HEK293 (cell line): Measurements from ENCODE around the gene CSNK1A1L.

ENCODE experiments used
- CTCF ChIA-PET: fragments of 350-600 bp; formaldehyde crosslinking; extraction: SDS; loops from one replicate; lab custom pipeline; 2021; ENCODE audit warnings: antibody characterized with exemption; lab: Yijun Ruan, JAX
- POLR2A ChIA-PET: fragments of 300-600 bp; formaldehyde crosslinking; extraction: SDS; loops from one replicate; lab custom pipeline; 2020; ENCODE audit warnings: antibody characterized with exemption, inconsistent platforms; lab: Yijun Ruan, JAX
- H3K27ac ChIP-seq: fragments of 200-500 bp; sonication (Bioruptor generic); 2 replicates; pipeline ENCODE4 v1.5.1; 2014; ENCODE audit warnings: low read depth, low read length, control low read depth, inconsistent platforms; ENCODE audit errors: extremely low read depth
- H3K36me3 ChIP-seq, 2 experiments: fragments of 200-500 bp in 1 of 2; sonication (Bioruptor generic) in 1 of 2; 1 replicate in 1 of 2; 2 replicates in 1 of 2; pipeline ENCODE4 v1.5.1; 2014 to 2017; ENCODE audit warnings: inconsistent platforms in 2 of 2, low read length in 2 of 2; ENCODE audit not compliant: control insufficient read depth in 2 of 2, insufficient read depth in 1 of 2
- H3K4me1 ChIP-seq: fragments of 200-500 bp; sonication (Bioruptor generic); 2 replicates; pipeline ENCODE4 v1.5.1; 2014; ENCODE audit warnings: mild to moderate bottlenecking, low read length, inconsistent platforms; ENCODE audit not compliant: control insufficient read depth, insufficient read depth
- H3K4me3 ChIP-seq: 2 replicates; pipeline ENCODE4 v1.5.1; 2011; ENCODE audit warnings: low read depth, mild to moderate bottlenecking, control low read depth, low read length, moderate library complexity
- H3K9me3 ChIP-seq: fragments of 200-500 bp; sonication (Bioruptor generic); 2 replicates; pipeline ENCODE4 v1.5.1; 2014; ENCODE audit warnings: low read depth, low read length, inconsistent platforms; ENCODE audit not compliant: control insufficient read depth, insufficient read depth
- KLF17 ChIP-seq: fragments of 450-650 bp; formaldehyde crosslinking; IDR thresholded peaks from 2 replicates; pipeline ENCODE4 v1.5.1; 2016; ENCODE audit warnings: missing biosample characterization, missing genetic modification characterization
- KLF8 ChIP-seq: fragments of 450-650 bp; formaldehyde crosslinking; IDR thresholded peaks from 2 replicates; pipeline ENCODE4 v1.5.1; 2016; ENCODE audit warnings: missing biosample characterization, missing genetic modification characterization
- SCRT2 ChIP-seq: fragments of 450-650 bp; formaldehyde crosslinking; IDR thresholded peaks from 2 replicates; pipeline ENCODE4 v1.5.1; 2016; ENCODE audit warnings: missing biosample characterization, missing genetic modification characterization
- SP7 ChIP-seq: fragments of 450-650 bp; formaldehyde crosslinking; IDR thresholded peaks from 2 replicates; pipeline ENCODE4 v1.5.1; 2016; ENCODE audit warnings: missing biosample characterization, missing genetic modification characterization
- TRIM28 ChIP-seq: IDR thresholded peaks from 2 replicates; pipeline ENCODE4 v1.6.1; 2011; ENCODE audit warnings: low read length, control low read depth, borderline replicate concordance
- YY2 ChIP-seq: fragments of 450-650 bp; formaldehyde crosslinking; IDR thresholded peaks from 2 replicates; pipeline ENCODE4 v1.5.1; 2016; ENCODE audit warnings: missing biosample characterization, missing genetic modification characterization
- ZBTB20 ChIP-seq: fragments of 450-650 bp; formaldehyde crosslinking; IDR thresholded peaks from 2 replicates; pipeline ENCODE4 v1.5.1; 2016; ENCODE audit warnings: missing biosample characterization, missing genetic modification characterization
- ZBTB21 ChIP-seq: fragments of 450-650 bp; formaldehyde crosslinking; IDR thresholded peaks from 2 replicates; pipeline ENCODE4 v1.5.1; 2017; ENCODE audit warnings: missing biosample characterization, missing genetic modification characterization
- ZNF155 ChIP-seq: fragments of 450-650 bp; formaldehyde crosslinking; IDR thresholded peaks from 2 replicates; pipeline ENCODE4 v1.5.1; 2016; ENCODE audit warnings: missing biosample characterization, missing genetic modification characterization
- ZNF16 ChIP-seq: fragments of 450-650 bp; formaldehyde crosslinking; IDR thresholded peaks from 2 replicates; pipeline ENCODE4 v1.5.1; 2016; ENCODE audit warnings: low read depth, missing biosample characterization, missing genetic modification characterization
- ZNF2 ChIP-seq: fragments of 450-650 bp; formaldehyde crosslinking; IDR thresholded peaks from 2 replicates; pipeline ENCODE4 v1.5.1; 2016; ENCODE audit warnings: missing biosample characterization, missing genetic modification characterization
- ZNF202 ChIP-seq: fragments of 450-650 bp; formaldehyde crosslinking; IDR thresholded peaks from 2 replicates; pipeline ENCODE4 v1.5.1; 2016; ENCODE audit warnings: missing biosample characterization, missing genetic modification characterization, borderline replicate concordance
- ZNF221 ChIP-seq: fragments of 450-650 bp; formaldehyde crosslinking; IDR thresholded peaks from 2 replicates; pipeline ENCODE4 v1.5.1; 2017; ENCODE audit warnings: missing biosample characterization, missing genetic modification characterization, borderline replicate concordance
- ZNF302 ChIP-seq: fragments of 450-650 bp; formaldehyde crosslinking; IDR thresholded peaks from 2 replicates; pipeline ENCODE4 v1.5.1; 2016; ENCODE audit warnings: missing biosample characterization, missing genetic modification characterization, low read depth
- ZNF324 ChIP-seq: fragments of 450-650 bp; formaldehyde crosslinking; IDR thresholded peaks from 2 replicates; pipeline ENCODE4 v1.5.1; 2016; ENCODE audit warnings: missing biosample characterization, missing genetic modification characterization
- ZNF350 ChIP-seq: fragments of 450-650 bp; formaldehyde crosslinking; IDR thresholded peaks from 2 replicates; pipeline ENCODE4 v1.5.0; 2017; ENCODE audit warnings: missing biosample characterization, mild to moderate bottlenecking, missing genetic modification characterization
- ZNF37A ChIP-seq: fragments of 450-650 bp; IDR thresholded peaks from 2 replicates; pipeline ENCODE4 v1.5.1; 2018; ENCODE audit warnings: missing biosample characterization, missing genetic modification characterization
- ZNF416 ChIP-seq: fragments of 450-650 bp; formaldehyde crosslinking; IDR thresholded peaks from 2 replicates; pipeline ENCODE4 v1.5.1; 2016; ENCODE audit warnings: missing biosample characterization, missing genetic modification characterization
- ZNF423 ChIP-seq: fragments of 450-650 bp; formaldehyde crosslinking; IDR thresholded peaks from 2 replicates; pipeline ENCODE4 v1.5.1; 2016; ENCODE audit warnings: missing biosample characterization, missing genetic modification characterization
- ZNF530 ChIP-seq: fragments of 450-650 bp; formaldehyde crosslinking; IDR thresholded peaks from 2 replicates; pipeline ENCODE4 v1.5.1; 2016; ENCODE audit warnings: low read depth, missing biosample characterization, missing genetic modification characterization
- ZNF549 ChIP-seq: fragments of 450-650 bp; IDR thresholded peaks from 2 replicates; pipeline ENCODE4 v1.5.1; 2018; ENCODE audit warnings: missing biosample characterization, missing genetic modification characterization, mild to moderate bottlenecking, inconsistent platforms, moderate library complexity
- ZNF560 ChIP-seq: fragments of 450-650 bp; formaldehyde crosslinking; IDR thresholded peaks from 2 replicates; pipeline ENCODE4 v1.5.1; 2017; ENCODE audit warnings: missing biosample characterization, missing genetic modification characterization, borderline replicate concordance
- ZSCAN30 ChIP-seq: fragments of 450-650 bp; IDR thresholded peaks from 2 replicates; pipeline ENCODE4 v1.5.1; 2018; ENCODE audit warnings: missing biosample characterization, mild to moderate bottlenecking, missing genetic modification characterization, moderate library complexity
- TF ChIP-seq, protein P1 (sequence below): fragments of 450-650 bp; formaldehyde crosslinking; IDR thresholded peaks from 2 replicates; pipeline ENCODE4 v1.5.1; 2017; ENCODE audit warnings: missing biosample characterization, missing genetic modification characterization
- TF ChIP-seq, protein P2 (sequence below): fragments of 450-650 bp; formaldehyde crosslinking; conservative IDR thresholded peaks from 2 replicates; pipeline ENCODE4 v1.5.1; 2016; ENCODE audit warnings: low read depth, missing biosample characterization, missing genetic modification characterization
- TF ChIP-seq, protein P3 (sequence below): fragments of 450-650 bp; formaldehyde crosslinking; IDR thresholded peaks from 2 replicates; pipeline ENCODE4 v1.5.1; 2016; ENCODE audit warnings: missing biosample characterization, missing genetic modification characterization, borderline replicate concordance

The CSNK1A1L gene

GRCh38 chr13:37114250-37114649, 8.8 kb upstream of the CSNK1A1L start:
- no peaks in the 10 kb centered on the region for H3K36me3 ChIP-seq
- ChIA-PET CTCF (interaction anchor here (0.6 kb wide), 1 partner anchor 290 kb away, joined by 8 read pairs; no protein-coding TSS in a partner anchor), POLR2A (no interaction called here)
- H3K27ac ChIP-seq, result no peak overlapping the region
- no peak overlapping the region for H3K4me3 ChIP-seq
- no peaks in the 10 kb centered on the region for H3K4me1 ChIP-seq
- no peaks in the 10 kb centered on the region for H3K9me3 ChIP-seq
- TF ChIP-seq ZNF416 (tag by site-specific recombination) (no peak), SCRT2 (tag by site-specific recombination) (no peak), ZNF16 (no peak), ZNF324 (tag by site-specific recombination) (no peak), ZNF350 (tag by site-specific recombination) (no peak), SP7 (tag by site-specific recombination) (no peak), ZSCAN30 (no peak), ZNF549 (tag by site-specific recombination) (no peak), ZBTB21 (no peak), KLF8 (tag by site-specific recombination) (no peak)
- TF ChIP-seq, protein P1, sequence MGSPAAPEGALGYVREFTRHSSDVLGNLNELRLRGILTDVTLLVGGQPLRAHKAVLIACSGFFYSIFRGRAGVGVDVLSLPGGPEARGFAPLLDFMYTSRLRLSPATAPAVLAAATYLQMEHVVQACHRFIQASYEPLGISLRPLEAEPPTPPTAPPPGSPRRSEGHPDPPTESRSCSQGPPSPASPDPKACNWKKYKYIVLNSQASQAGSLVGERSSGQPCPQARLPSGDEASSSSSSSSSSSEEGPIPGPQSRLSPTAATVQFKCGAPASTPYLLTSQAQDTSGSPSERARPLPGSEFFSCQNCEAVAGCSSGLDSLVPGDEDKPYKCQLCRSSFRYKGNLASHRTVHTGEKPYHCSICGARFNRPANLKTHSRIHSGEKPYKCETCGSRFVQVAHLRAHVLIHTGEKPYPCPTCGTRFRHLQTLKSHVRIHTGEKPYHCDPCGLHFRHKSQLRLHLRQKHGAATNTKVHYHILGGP, result no peak

DNA sequence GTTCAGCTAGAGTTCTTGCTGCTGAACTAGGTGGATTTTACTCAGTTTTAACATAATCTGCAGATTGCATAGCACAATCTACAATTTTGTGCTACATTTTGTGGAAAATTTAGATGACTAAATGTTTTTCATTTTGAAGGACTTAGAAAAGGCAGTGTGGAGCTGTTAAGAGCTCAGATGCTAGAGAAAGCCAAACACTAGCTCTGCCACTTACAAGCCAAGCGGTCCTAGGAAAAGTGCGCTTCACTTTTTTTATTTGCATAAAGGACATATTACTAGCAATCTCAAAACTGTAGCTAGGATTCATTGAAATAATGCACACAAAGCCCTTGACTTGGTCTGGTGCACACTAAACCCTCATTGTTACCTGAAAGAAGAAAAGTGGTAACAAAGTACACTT, 8.1 kb upstream of the CSNK1A1L start:
- TF ChIP-seq ZNF221 (tag by site-specific recombination), result no peak
- no peak for TF ChIP-seq ZNF302 (tag by site-specific recombination)
- TF ChIP-seq ZNF423 (tag by site-specific recombination), result no peak
- TF ChIP-seq TRIM28, result no peak
- no peak for TF ChIP-seq ZNF560
- no peak for TF ChIP-seq ZNF202
- TF ChIP-seq ZNF2 (tag by site-specific recombination), result no peak
- no peak for TF ChIP-seq ZBTB20 (tag by site-specific recombination)
- TF ChIP-seq KLF17 (tag by site-specific recombination), result no peak
- TF ChIP-seq YY2 (tag by site-specific recombination), result no peak
- TF ChIP-seq ZNF155 (tag by site-specific recombination), result no peak
- TF ChIP-seq, protein P2, sequence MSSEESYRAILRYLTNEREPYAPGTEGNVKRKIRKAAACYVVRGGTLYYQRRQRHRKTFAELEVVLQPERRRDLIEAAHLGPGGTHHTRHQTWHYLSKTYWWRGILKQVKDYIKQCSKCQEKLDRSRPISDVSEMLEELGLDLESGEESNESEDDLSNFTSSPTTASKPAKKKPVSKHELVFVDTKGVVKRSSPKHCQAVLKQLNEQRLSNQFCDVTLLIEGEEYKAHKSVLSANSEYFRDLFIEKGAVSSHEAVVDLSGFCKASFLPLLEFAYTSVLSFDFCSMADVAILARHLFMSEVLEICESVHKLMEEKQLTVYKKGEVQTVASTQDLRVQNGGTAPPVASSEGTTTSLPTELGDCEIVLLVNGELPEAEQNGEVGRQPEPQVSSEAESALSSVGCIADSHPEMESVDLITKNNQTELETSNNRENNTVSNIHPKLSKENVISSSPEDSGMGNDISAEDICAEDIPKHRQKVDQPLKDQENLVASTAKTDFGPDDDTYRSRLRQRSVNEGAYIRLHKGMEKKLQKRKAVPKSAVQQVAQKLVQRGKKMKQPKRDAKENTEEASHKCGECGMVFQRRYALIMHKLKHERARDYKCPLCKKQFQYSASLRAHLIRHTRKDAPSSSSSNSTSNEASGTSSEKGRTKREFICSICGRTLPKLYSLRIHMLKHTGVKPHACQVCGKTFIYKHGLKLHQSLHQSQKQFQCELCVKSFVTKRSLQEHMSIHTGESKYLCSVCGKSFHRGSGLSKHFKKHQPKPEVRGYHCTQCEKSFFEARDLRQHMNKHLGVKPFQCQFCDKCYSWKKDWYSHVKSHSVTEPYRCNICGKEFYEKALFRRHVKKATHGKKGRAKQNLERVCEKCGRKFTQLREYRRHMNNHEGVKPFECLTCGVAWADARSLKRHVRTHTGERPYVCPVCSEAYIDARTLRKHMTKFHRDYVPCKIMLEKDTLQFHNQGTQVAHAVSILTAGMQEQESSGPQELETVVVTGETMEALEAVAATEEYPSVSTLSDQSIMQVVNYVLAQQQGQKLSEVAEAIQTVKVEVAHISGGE (tag by site-specific recombination), result no peak
- no peak for TF ChIP-seq ZNF530
- TF ChIP-seq, protein P3, sequence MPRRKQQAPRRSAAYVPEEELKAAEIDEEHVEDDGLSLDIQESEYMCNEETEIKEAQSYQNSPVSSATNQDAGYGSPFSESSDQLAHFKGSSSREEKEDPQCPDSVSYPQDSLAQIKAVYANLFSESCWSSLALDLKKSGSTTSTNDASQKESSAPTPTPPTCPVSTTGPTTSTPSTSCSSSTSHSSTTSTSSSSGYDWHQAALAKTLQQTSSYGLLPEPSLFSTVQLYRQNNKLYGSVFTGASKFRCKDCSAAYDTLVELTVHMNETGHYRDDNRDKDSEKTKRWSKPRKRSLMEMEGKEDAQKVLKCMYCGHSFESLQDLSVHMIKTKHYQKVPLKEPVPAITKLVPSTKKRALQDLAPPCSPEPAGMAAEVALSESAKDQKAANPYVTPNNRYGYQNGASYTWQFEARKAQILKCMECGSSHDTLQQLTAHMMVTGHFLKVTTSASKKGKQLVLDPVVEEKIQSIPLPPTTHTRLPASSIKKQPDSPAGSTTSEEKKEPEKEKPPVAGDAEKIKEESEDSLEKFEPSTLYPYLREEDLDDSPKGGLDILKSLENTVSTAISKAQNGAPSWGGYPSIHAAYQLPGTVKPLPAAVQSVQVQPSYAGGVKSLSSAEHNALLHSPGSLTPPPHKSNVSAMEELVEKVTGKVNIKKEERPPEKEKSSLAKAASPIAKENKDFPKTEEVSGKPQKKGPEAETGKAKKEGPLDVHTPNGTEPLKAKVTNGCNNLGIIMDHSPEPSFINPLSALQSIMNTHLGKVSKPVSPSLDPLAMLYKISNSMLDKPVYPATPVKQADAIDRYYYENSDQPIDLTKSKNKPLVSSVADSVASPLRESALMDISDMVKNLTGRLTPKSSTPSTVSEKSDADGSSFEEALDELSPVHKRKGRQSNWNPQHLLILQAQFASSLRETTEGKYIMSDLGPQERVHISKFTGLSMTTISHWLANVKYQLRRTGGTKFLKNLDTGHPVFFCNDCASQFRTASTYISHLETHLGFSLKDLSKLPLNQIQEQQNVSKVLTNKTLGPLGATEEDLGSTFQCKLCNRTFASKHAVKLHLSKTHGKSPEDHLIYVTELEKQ (tag by site-specific recombination), result no peak
- no peak for TF ChIP-seq ZNF37A (tag by site-specific recombination)
- no peaks in the 10 kb centered on the region for H3K9me3 ChIP-seq
- no peak overlapping the region for H3K4me3 ChIP-seq
- no peak overlapping the region for H3K27ac ChIP-seq
- H3K36me3 ChIP-seq, result no peaks in the 10 kb centered on the region
- CTCF ChIA-PET, result interaction anchor here (0.6 to 1.2 kb wide), 3 partner anchors 291 to 491 kb away, joined by 3 to 8 read pairs (median 5); no protein-coding TSS in a partner anchor
- POLR2A ChIA-PET, result no interaction called here
- no peaks in the 10 kb centered on the region for H3K4me1 ChIP-seq
